Nephron progenitor cell (in vitro differentiated cells): ENCODE measurements around the gene PLCD1.

Experiments used
- DNase-seq: peaks from one replicate; pipeline ENCODE4 v3.0.0; 2021
- H3K27ac Mint-ChIP-seq: 2 replicates; pipeline ENCODE4 v1.8.0; 2021; ENCODE audit warnings: mild to moderate bottlenecking, moderate library complexity, mixed read lengths
- H3K27me3 Mint-ChIP-seq: 2 replicates; pipeline ENCODE4 v1.8.0; 2021; ENCODE audit warnings: mild to moderate bottlenecking, low read depth, mixed read lengths; ENCODE audit not compliant: poor library complexity
- H3K36me3 Mint-ChIP-seq: 2 replicates; pipeline ENCODE4 v1.8.0; 2021; ENCODE audit warnings: low read depth, mixed read lengths
- H3K4me1 Mint-ChIP-seq: 2 replicates; pipeline ENCODE4 v1.8.0; 2021; ENCODE audit warnings: mixed read lengths
- H3K4me3 Mint-ChIP-seq: 2 replicates; pipeline ENCODE4 v1.8.0; 2021; ENCODE audit warnings: mild to moderate bottlenecking, moderate library complexity, mixed read lengths
- H3K9me3 Mint-ChIP-seq: 2 replicates; pipeline ENCODE4 v1.8.0; 2021; ENCODE audit warnings: mild to moderate bottlenecking, moderate library complexity, mixed read lengths
- TF ChIP-seq, protein P1 (sequence below): fragments of 200-600 bp; sonication (generic); IDR thresholded peaks from 2 replicates; pipeline ENCODE4 v1.5.0; 2021; ENCODE audit warnings: antibody characterized with exemption

Gene PLCD1

DNA sequence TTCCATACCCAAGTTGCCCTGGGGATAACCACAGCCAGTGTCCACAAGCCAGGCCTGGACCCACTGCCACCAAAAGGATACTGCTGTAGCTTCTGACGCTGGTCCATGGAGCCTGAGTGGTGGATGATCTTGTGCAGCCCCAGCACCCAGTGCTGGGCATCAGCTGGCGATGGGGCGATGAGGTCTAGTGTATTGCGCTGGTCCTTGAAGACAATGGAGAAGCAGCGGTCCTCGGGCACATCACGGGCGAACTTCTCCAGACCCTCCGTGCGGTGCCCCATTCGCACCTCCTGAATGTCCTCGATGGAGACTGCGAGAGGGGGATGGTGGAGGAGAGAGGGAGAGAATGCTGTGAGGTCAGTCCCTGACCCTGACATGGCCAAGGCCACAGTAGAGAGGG lies 13.0 kb downstream of the PLCD1 start:
- H3K9me3 Mint-ChIP-seq = peaks cover 12% of the 10 kb centered on the region
- peak overlapping the region; percentile 92 for H3K27ac Mint-ChIP-seq
- peaks cover 36% of the 10 kb centered on the region for H3K36me3 Mint-ChIP-seq
- H3K4me3 Mint-ChIP-seq = no peak overlapping the region
- TF ChIP-seq, protein P1, sequence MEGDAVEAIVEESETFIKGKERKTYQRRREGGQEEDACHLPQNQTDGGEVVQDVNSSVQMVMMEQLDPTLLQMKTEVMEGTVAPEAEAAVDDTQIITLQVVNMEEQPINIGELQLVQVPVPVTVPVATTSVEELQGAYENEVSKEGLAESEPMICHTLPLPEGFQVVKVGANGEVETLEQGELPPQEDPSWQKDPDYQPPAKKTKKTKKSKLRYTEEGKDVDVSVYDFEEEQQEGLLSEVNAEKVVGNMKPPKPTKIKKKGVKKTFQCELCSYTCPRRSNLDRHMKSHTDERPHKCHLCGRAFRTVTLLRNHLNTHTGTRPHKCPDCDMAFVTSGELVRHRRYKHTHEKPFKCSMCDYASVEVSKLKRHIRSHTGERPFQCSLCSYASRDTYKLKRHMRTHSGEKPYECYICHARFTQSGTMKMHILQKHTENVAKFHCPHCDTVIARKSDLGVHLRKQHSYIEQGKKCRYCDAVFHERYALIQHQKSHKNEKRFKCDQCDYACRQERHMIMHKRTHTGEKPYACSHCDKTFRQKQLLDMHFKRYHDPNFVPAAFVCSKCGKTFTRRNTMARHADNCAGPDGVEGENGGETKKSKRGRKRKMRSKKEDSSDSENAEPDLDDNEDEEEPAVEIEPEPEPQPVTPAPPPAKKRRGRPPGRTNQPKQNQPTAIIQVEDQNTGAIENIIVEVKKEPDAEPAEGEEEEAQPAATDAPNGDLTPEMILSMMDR = no peak
- no peak for DNase-seq
- H3K4me1 Mint-ChIP-seq = peaks cover 12% of the 10 kb centered on the region
- peaks cover 8% of the 10 kb centered on the region for H3K27me3 Mint-ChIP-seq

DNA sequence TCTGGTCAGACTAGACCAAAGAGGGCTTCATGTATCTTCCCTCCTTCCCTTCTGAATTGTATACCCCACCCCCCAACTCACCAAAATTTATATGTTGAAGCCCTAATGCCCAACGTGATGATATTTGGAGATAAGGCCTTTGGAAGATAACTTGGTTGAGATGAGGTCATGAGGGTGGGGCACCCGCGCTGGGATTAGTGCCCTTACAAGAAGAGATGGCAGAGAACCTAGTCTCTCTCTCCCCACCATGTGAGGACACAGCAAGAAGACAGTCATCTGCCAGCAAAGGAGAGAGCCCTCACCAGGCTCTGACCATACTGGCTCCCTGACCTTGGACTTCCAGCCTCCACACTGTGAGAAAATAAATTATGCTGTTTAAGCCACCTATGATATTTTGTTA lies 13.5 kb downstream of the PLCD1 start:
- peaks cover 12% of the 10 kb centered on the region for H3K4me1 Mint-ChIP-seq
- no peak for DNase-seq
- peaks cover 7% of the 10 kb centered on the region for H3K27me3 Mint-ChIP-seq
- H3K36me3 Mint-ChIP-seq = peaks cover 36% of the 10 kb centered on the region
- H3K4me3 Mint-ChIP-seq = no peak overlapping the region
- TF ChIP-seq, protein P1 = no peak
- no peak overlapping the region for H3K27ac Mint-ChIP-seq
- H3K9me3 Mint-ChIP-seq = peaks cover 12% of the 10 kb centered on the region

DNA sequence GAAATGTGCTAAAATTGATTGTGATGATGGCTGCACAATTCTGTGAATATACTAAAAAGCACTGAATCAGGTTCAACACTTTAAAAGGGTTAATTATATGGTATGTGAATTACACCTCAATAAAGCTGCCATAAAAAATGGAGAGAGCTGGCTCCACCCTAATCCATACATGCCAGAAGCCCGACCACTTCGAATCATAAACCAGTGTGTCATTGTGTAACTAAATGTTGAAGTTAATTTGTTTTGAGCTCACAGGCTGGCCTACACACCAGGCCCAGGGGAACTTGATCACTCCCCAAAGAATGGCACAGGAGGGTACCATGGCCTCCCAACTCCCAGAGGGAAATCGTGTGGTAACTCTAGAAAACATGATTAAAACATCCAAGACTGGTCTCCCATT lies 14.0 kb downstream of the PLCD1 start:
- Mint-ChIP-seq H3K4me3 (no peak overlapping the region), H3K27ac (no peak overlapping the region), H3K36me3 (peaks cover 36% of the 10 kb centered on the region), H3K27me3 (peaks cover 7% of the 10 kb centered on the region), H3K9me3 (peaks cover 12% of the 10 kb centered on the region), H3K4me1 (peaks cover 12% of the 10 kb centered on the region)
- TF ChIP-seq, protein P1 = no peak
- DNase-seq = no peak

DNA sequence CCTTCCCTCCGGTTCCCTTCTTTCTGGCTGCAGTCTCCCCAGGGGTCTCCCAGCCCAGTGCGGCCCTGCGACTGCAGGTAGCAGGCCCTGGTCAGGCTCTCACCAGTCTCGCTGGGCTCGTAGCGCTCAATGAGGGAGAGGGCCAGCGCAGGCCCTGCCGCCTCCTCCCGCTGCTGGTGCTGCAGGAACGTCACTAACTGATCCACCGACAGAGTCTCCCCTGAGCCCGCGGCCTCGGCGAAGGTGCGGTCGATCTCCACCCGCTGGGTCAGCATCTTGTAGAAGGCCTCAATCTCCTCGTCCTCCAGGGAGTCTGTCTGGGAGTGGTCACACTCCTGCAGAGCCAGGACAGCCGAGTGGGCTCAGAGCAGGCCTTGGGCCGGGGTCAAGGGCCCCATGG lies 18.3 kb downstream of the PLCD1 start:
- peaks cover 12% of the 10 kb centered on the region for H3K9me3 Mint-ChIP-seq
- TF ChIP-seq, protein P1 = no peak
- no peak overlapping the region for H3K27ac Mint-ChIP-seq
- peaks cover 27% of the 10 kb centered on the region for H3K36me3 Mint-ChIP-seq
- DNase-seq = no peak
- no peaks in the 10 kb centered on the region for H3K27me3 Mint-ChIP-seq
- H3K4me1 Mint-ChIP-seq = no peaks in the 10 kb centered on the region
- no peak overlapping the region for H3K4me3 Mint-ChIP-seq

DNA sequence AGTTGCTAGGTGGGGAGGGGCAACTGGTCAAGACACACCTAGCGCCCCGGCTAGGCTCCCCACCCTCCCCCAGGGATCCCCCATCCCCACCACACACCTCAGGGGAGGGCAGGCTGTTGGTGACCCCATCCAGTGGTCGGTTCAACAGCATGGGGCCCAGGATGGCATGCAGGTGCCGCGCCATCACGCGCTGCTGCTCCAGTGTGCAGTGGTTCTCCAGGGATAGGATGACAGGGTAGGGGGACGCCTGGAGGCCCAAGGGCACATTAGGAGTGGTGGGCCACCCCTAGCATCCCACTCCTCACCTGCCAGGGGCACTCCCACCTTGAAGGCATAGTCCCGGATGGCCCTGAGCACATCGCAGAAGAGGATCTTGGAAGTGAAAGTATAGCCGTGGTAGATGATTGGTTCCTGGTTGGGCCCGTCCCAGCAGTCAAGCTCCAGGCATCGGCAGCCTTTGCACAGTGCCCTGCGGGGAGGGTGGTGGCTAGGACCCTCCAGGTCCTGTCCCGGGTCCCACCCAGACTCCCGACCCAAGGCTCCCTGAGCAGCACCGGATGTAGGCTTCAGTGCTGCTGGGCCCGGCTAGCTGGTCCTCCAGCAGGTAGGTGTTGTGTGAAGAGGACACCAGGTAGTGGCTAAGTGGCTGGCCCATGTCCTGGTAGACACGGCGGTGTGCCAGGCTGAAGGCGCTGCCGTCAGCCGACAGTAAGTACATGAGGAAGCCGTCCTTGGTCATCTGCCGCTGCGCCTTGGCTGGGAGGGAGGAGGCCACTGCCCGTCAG lies 19.4 kb downstream of the PLCD1 start:
- Mint-ChIP-seq H3K9me3 (peaks cover 5% of the 10 kb centered on the region), H3K27me3 (no peaks in the 10 kb centered on the region), H3K4me3 (no peak overlapping the region), H3K36me3 (peaks cover 22% of the 10 kb centered on the region), H3K27ac (no peak overlapping the region), H3K4me1 (no peaks in the 10 kb centered on the region)
- TF ChIP-seq, protein P1 = no peak
- DNase-seq = no peak

DNA sequence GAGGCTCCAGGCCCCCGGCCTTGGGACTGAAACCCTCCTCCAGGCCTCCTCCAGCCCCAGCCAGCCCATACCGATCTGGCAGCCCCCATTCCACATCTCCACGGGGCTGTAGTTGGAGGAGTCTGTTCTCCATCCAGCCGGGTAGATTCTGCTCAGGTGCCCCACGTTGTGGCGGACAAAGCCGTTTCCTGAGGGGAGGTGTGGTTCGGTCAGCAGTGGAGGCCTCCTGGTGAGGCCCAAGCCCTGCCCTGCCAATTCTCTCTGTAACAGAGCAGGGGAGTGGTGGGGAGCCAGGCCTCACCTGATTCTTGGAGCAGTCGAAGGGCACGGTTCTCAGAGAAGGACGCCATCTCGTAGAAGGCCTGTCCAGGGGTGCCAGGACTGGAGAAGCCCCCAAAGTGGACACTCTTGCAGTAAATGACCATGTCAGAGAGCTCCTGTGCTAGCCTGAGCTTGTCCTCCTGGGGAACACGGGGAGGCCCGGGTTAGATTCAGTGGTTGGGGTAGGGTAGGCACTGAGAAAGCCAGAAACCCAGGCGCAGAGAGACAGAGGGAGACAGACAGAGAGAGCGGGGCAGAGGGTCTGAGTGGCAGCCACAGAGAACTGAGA lies 20.4 kb downstream of the PLCD1 start:
- Mint-ChIP-seq H3K4me1 (peaks cover 7% of the 10 kb centered on the region), H3K36me3 (peaks cover 19% of the 10 kb centered on the region), H3K27ac (peak overlapping the region; percentile 36), H3K9me3 (peaks cover 1% of the 10 kb centered on the region), H3K4me3 (no peak overlapping the region), H3K27me3 (no peaks in the 10 kb centered on the region)
- no peak for DNase-seq
- TF ChIP-seq, protein P1 = no peak
